GM12801 (cell line): ENCODE results near the gene HSD3B2.

Source experiments
- CTCF ChIP-seq: IDR thresholded peaks from one replicate; pipeline ENCODE4 v1.5.1; 2011; ENCODE audit warnings: control low read depth; ENCODE audit not compliant: insufficient read length; ENCODE audit errors: extremely low read depth

HSD3B2 gene

GRCh38 chr1:119422631-119423030, 7.7 kb downstream of the HSD3B2 start:
- no peak for TF ChIP-seq CTCF

DNA sequence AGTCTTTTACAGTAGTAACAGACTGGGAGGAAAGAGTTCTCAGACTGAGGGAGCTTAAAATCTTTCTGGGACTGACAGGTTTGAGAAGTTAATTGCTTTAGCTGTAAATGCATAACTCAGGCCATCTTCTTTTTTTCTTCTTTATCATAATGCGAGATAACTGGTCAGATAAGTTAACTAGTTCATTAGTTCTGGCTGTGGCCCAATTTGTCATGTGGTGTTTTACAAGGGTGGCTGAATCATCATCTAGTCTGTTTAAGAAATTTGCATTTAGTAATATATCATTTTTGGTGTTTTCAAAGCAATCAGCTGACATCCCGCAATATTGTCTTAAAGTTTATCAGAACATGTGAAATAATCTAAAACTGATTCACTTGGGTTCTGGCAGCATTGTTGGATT, 14.0 kb downstream of the HSD3B2 start:
- TF ChIP-seq CTCF = no peak

GRCh38 chr1:119429687-119430086, 14.7 kb downstream of the HSD3B2 start:
- TF ChIP-seq CTCF = no peak

DNA sequence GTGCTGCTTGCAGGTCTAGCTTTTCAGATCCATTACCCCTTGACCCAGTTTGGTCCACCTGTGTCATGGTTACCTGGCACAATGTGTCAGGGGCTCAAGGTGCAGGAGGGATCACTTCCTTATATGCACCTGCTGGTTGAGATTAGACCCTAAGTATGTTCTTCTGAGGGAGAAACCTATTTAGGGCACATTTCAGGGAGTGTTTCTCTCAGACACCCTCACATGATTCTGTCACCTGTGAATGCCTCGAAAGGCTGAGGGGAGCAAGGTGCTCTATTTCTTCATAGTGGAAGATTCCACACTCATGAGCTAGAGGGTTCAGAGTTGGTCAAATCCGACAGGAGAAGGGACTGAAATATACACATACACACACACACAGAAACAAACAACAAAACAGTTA, 15.5 kb downstream of the HSD3B2 start:
- TF ChIP-seq CTCF = no peak

DNA sequence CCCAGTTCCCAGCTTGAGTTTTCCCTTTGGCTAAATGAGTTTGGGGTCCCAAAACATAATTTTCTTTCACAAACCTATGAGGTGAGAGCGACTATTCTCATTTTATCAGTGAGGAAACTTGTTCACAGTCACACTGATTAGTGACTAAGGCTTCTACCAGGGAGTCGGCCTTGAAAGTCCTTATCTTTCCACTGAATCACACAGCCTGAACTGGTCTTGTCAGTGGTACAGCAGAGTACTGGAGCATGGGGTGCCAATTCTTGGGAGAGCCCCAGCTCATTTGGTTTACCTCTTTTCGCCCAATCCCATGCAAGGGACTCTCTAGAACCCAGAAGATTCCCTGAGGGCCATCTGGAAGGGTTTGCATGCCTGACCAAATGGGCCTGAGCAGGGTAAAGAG, 16.9 kb downstream of the HSD3B2 start:
- no peak for TF ChIP-seq CTCF

DNA sequence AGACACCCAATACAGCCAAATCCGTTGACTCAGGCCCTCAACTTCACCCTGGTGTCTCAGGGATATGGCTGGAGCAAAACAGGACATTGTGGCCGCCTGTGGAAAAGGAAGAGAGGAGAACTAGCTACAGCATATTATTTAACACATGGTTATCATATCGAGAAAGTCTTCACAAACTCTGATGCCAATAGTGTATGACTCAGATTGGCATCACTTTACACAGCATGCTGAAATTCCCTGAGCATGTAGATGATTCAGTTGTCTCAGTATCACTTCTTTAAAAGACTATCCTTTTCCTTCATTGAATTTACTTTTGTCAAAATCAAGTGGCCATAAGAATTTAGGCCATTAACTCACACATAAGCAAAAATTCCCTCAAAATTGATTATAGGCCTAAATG, 20.1 kb downstream of the HSD3B2 start:
- no peak for TF ChIP-seq CTCF

GRCh38 chr1:119438761-119439160, 23.8 kb downstream of the HSD3B2 start:
- TF ChIP-seq CTCF = no peak
